ENCODE data around the gene ZNF718.
A peak's percentile ranks its signal among the peaks of the same experiment; 100 is the strongest.
"Not testable (repeated sequence)": the region's sequence is repeated elsewhere in the genome, so short reads cannot be mapped to it uniquely, and the experiment has no call there.

ZNF718 gene

GRCh38 chr4:124275-125081 lies at the start of gene ZNF718:
Gene ZNF718, plus strand, starts transcription at chr4:124501. Its CDS starts 170 bp downstream, at chr4:124671.
- peak; percentile 44 to 97 (median 89) for DNase-seq

- no peak for DNase-seq
These were observed 38.4 kb upstream of the ZNF718 start for GRCh38 chr4:85951-86350.

GRCh38 chr4:86559-87324 lies 37.6 kb upstream of the ZNF718 start:
- not testable (repeated sequence) for DNase-seq

- DNase-seq, result no peak
These were observed 25.9 kb upstream of the ZNF718 start for GRCh38 chr4:98386-98785.

GRCh38 chr4:99863-100262 lies 24.4 kb upstream of the ZNF718 start:
- DNase-seq, result no peak

GRCh38 chr4:107083-107443 lies 17.2 kb upstream of the ZNF718 start:
- no peak for DNase-seq

GRCh38 chr4:107444-108429 lies 16.6 kb upstream of the ZNF718 start:
- no peak for DNase-seq

GRCh38 chr4:112771-113170 lies 11.5 kb upstream of the ZNF718 start:
- no peak for DNase-seq

GRCh38 chr4:113732-114131 lies 10.6 kb upstream of the ZNF718 start:
- no peak for DNase-seq

- DNase-seq, result no peak
These were observed 10.2 kb upstream of the ZNF718 start for GRCh38 chr4:114149-114548.

- no peak for DNase-seq
These were observed 7.8 kb upstream of the ZNF718 start for GRCh38 chr4:116499-116898.

GRCh38 chr4:120616-121015 lies 3.7 kb upstream of the ZNF718 start:
- no peak for DNase-seq

GRCh38 chr4:121408-122084 lies 2.8 kb upstream of the ZNF718 start:
- no peak for DNase-seq

GRCh38 chr4:123922-124274 lies 403 bp upstream of the ZNF718 start:
- not testable (repeated sequence) for DNase-seq

GRCh38 chr4:125091-125771 lies 930 bp downstream of the ZNF718 start:
- peak in 29 of 51 donors; percentile 9 to 59 (median 34) for DNase-seq

- peak in 2 of 51 donors; percentile 2 to 20 for DNase-seq
These were observed 1.5 kb downstream of the ZNF718 start for GRCh38 chr4:125833-126232.

GRCh38 chr4:132483-132882 lies 8.2 kb downstream of the ZNF718 start:
- DNase-seq, result no peak

GRCh38 chr4:138935-139334 lies 14.6 kb downstream of the ZNF718 start:
- DNase-seq, result no peak

- no peak for DNase-seq
These were observed 15.4 kb downstream of the ZNF718 start for GRCh38 chr4:139691-140090.

GRCh38 chr4:146621-147020 lies 22.3 kb downstream of the ZNF718 start:
- DNase-seq, result no peak

- no peak for DNase-seq
These were observed 22.9 kb downstream of the ZNF718 start for GRCh38 chr4:147233-147632.

All from hypothalamus (tissue), 51 donors.